Esophagus muscularis mucosa (tissue), 4 donors: ENCODE results near the gene CD2AP.

Source experiments
- CTCF ChIP-seq, 3 experiments: fragments of 200-600 bp in 2 of 3; fragments of 450-650 bp in 1 of 3; sonication (generic) in 2 of 3; IDR thresholded peaks; one replicate each; pipeline ENCODE4 v1.5.1; 2017 to 2019; ENCODE audit warnings: antibody characterized with exemption in 3 of 3, mild to moderate bottlenecking in 2 of 3, moderate library complexity in 1 of 3
- EP300 ChIP-seq: sonication (generic); formaldehyde crosslinking; IDR thresholded peaks from one replicate; pipeline ENCODE4 v1.6.1; 2017; ENCODE audit warnings: antibody characterized with exemption
- POLR2A ChIP-seq: fragments of 450-650 bp; IDR thresholded peaks from one replicate; pipeline ENCODE4 v1.6.1; 2017; ENCODE audit warnings: antibody characterized with exemption, moderate library complexity, mild to moderate bottlenecking, low read depth
- POLR2AphosphoS5 ChIP-seq, 2 donors: sonication (generic); formaldehyde crosslinking; IDR thresholded peaks; one replicate each; pipeline ENCODE4 v1.6.1; 2017; ENCODE audit warnings: antibody characterized with exemption in 2 of 2

- no peak for TF ChIP-seq CTCF (IDR thresholded peaks at IDR 0.05)
- TF ChIP-seq POLR2A = no peak
- TF ChIP-seq EP300 = no peak
- no peak for TF ChIP-seq POLR2AphosphoS5 (IDR thresholded peaks at IDR 0.05)
Observed at GRCh38 chr6:47529734-47530133, 52.1 kb downstream of the CD2AP start.
